ENCODE data around the gene TFIP11.

- TF ChIP-seq, protein P1, sequence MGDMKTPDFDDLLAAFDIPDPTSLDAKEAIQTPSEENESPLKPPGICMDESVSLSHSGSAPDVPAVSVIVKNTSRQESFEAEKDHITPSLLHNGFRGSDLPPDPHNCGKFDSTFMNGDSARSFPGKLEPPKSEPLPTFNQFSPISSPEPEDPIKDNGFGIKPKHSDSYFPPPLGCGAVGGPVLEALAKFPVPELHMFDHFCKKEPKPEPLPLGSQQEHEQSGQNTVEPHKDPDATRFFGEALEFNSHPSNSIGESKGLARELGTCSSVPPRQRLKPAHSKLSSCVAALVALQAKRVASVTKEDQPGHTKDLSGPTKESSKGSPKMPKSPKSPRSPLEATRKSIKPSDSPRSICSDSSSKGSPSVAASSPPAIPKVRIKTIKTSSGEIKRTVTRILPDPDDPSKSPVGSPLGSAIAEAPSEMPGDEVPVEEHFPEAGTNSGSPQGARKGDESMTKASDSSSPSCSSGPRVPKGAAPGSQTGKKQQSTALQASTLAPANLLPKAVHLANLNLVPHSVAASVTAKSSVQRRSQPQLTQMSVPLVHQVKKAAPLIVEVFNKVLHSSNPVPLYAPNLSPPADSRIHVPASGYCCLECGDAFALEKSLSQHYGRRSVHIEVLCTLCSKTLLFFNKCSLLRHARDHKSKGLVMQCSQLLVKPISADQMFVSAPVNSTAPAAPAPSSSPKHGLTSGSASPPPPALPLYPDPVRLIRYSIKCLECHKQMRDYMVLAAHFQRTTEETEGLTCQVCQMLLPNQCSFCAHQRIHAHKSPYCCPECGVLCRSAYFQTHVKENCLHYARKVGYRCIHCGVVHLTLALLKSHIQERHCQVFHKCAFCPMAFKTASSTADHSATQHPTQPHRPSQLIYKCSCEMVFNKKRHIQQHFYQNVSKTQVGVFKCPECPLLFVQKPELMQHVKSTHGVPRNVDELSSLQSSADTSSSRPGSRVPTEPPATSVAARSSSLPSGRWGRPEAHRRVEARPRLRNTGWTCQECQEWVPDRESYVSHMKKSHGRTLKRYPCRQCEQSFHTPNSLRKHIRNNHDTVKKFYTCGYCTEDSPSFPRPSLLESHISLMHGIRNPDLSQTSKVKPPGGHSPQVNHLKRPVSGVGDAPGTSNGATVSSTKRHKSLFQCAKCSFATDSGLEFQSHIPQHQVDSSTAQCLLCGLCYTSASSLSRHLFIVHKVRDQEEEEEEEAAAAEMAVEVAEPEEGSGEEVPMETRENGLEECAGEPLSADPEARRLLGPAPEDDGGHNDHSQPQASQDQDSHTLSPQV (IDR thresholded peaks at IDR 0.05): no peak
- no peak for TF ChIP-seq DPF2 (IDR thresholded peaks at IDR 0.05)
- TF ChIP-seq SAFB2 (IDR thresholded peaks at IDR 0.05; ENCODE audit: borderline replicate concordance, low read depth, low read length, severe bottlenecking): no peak
- TF ChIP-seq TSHZ1 (CRISPR knock-in tag; IDR thresholded peaks at IDR 0.05): no peak
- no peak for TF ChIP-seq POLR2AphosphoS5 (IDR thresholded peaks at IDR 0.05; ENCODE audit: control insufficient read depth, insufficient read depth, low read depth, low read length)
- no peak for TF ChIP-seq ZNF23 (CRISPR knock-in tag; IDR thresholded peaks at IDR 0.05)
- no peak for TF ChIP-seq POLR2A (conservative IDR thresholded peaks at IDR 0.05)
- no peak for TF ChIP-seq RFX1 (IDR thresholded peaks at IDR 0.05)
- TF ChIP-seq, protein P2, sequence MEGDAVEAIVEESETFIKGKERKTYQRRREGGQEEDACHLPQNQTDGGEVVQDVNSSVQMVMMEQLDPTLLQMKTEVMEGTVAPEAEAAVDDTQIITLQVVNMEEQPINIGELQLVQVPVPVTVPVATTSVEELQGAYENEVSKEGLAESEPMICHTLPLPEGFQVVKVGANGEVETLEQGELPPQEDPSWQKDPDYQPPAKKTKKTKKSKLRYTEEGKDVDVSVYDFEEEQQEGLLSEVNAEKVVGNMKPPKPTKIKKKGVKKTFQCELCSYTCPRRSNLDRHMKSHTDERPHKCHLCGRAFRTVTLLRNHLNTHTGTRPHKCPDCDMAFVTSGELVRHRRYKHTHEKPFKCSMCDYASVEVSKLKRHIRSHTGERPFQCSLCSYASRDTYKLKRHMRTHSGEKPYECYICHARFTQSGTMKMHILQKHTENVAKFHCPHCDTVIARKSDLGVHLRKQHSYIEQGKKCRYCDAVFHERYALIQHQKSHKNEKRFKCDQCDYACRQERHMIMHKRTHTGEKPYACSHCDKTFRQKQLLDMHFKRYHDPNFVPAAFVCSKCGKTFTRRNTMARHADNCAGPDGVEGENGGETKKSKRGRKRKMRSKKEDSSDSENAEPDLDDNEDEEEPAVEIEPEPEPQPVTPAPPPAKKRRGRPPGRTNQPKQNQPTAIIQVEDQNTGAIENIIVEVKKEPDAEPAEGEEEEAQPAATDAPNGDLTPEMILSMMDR (IDR thresholded peaks at IDR 0.05 in 2 of 3, conservative IDR thresholded peaks at IDR 0.05 in 1 of 3; ENCODE audit: insufficient read depth in 2 of 3, low read depth in 1 of 3, low read length in 3 of 3): no peak
- TF ChIP-seq BHLHE40 (IDR thresholded peaks at IDR 0.05; ENCODE audit: low read length): no peak
- TF ChIP-seq ZNF780A (CRISPR knock-in tag; IDR thresholded peaks at IDR 0.05): no peak
- TF ChIP-seq RCOR1 (IDR thresholded peaks at IDR 0.05; ENCODE audit: borderline replicate concordance in 1 of 2, low read depth in 2 of 2, low read length in 2 of 2): no peak
- TF ChIP-seq CREB5 (CRISPR knock-in tag; IDR thresholded peaks at IDR 0.05): no peak
These were observed 48.6 kb downstream of the TFIP11 start for GRCh38 chr22:26463688-26464087.
